IPS-NIHi7 (cell line): ENCODE results near the gene ANK3.

Source experiments
- DNase-seq: peaks from one replicate; pipeline ENCODE4 v3.0.0; 2012; ENCODE audit warnings: mixed read lengths; ENCODE audit errors: extremely low spot score

The ANK3 gene

DNA sequence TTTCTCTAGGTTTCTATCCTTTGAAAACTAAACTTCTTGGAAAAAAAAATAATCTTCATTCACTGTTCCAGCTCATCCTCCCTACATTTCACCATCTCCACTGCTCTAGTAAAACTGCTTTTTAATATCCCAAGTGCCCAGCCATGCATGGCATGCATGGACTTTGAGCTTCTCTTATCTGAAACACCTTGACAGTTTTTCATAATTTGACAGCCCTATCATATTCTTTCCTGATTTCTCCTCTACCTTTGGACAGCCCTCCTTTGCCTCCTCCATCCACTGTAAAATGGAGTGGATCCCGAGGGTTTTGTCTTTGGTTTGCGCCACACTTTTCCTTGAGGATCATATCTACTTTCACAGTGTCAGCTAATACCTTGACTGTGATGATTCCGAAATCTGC, 212.8 kb downstream of the ANK3 start:
- DNase-seq, result no peak

GRCh38 chr10:60175441-60175971, 214.2 kb downstream of the ANK3 start:
- peak; percentile 23 for DNase-seq

GRCh38 chr10:60172363-60172990, 217.2 kb downstream of the ANK3 start:
- no peak for DNase-seq

- DNase-seq, result no peak
These were observed 218.2 kb downstream of the ANK3 start for GRCh38 chr10:60171436-60172013.

DNA sequence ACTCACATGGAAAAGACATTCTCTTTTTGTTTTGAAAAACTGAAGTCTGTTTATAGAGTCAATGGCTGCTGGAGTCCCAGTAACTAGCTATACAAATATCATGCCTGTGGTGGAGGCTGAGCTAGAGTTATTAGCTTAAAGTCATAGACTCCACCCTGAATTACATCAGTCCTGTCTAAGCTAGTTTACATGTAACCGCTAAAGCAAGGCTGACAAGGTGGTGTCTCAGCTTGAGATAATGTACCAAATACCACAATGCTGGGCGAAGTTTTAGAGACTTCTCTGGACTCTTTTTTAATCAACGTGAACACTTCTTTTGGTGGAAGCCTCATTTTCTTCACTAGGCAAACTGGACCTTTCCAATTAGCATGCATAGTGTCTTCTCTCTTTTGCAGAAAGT, 219.4 kb downstream of the ANK3 start:
- no peak for DNase-seq

- DNase-seq, result no peak
These were observed 220.6 kb downstream of the ANK3 start for GRCh38 chr10:60169111-60169510.

DNA sequence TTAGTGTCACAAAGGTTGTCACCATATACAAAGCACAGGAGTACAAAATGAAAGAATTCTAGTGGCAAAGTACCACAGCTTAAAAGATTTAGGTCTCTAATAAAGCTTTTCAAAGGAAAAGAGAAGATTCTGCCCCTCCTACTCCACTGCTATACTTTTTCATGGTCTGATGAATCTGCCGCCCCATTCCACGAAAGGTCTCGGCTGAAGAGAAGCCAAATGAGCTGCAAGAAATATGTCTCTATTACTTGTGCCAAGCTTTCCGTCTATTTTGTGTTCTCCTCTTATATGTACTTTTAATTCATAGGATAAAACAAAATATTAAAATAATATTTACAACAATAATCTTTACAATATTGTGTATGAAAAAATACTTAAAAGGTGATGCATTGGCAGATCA, 222.6 kb downstream of the ANK3 start:
- no peak for DNase-seq

- DNase-seq, result no peak
These were observed 225.9 kb downstream of the ANK3 start for GRCh38 chr10:60163786-60164185.

- DNase-seq, result no peak
These were observed 227.0 kb downstream of the ANK3 start for GRCh38 chr10:60162631-60163030.

DNA sequence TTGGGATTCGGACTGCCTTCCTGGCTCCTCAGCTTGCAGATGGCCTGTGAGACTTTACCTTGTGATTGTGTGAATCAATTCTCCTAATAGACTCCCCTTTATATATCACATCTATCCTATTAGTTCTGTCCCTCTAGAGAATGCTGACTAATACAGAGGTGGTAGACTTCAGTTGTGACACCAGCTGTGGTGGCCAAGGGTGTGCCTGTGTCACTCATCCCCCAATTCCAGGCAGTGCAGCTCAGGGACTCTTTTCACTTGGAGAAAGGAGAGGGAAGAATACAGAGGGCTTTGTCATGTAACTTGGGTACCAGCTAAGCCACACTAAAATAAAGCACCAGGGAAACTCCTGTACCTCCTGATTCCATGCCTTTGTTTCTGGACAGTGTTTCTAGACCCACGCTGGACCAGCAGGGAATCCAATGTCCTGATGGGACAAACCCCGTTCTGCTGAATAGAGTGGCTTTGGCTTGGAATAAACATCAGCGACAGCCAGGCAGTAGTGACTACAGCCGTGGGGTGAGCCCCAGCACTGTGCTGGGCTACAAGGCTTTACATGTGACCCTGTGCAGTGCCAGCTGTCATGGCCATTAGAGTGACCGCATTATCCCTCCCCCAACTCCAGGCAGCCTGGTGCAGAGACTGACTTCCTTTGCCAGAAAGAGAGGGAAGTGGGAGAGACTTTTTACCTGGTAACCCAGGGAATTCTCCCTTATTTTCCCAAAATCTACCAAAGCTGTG, 233.6 kb downstream of the ANK3 start:
- no peak for DNase-seq

DNA sequence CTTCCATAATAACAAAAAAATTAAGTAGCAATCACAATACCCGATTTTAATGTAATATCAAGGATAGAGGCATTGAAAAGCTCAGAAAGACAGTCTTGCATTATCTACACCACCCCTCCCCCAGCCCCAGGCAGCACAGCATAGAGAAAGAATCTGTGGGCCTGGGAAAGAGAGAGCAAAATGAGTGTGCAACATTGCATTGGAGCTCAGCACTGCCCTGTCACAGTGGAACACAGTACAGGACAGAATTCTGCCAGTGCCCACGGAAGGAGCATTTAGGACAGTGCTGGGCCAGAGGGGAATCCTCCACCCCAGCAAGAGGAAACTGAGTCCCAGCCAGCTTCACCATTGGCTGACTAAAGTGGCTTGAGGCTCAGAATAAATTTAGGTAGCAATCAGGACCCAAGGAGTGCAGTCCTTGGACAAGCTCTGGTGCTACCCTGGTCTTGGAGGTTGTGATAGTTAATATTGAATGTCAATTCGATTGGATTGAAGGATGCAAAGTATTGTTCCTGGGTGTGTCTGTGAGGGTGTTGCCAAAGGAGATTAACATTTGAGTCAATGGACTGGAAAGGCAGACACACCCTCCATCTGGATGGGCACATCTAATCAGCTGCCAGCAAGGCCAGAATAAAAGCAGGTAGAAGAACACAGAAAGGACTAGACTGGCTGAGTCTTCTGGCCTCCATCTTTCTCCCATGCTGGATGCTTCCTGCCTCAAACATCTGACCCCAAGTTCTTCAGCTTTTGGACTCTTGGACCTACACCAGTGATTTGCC, 234.4 kb downstream of the ANK3 start:
- DNase-seq, result no peak

GRCh38 chr10:60149003-60149402, 240.7 kb downstream of the ANK3 start:
- DNase-seq, result no peak

- DNase-seq, result no peak
These were observed 241.3 kb downstream of the ANK3 start for GRCh38 chr10:60148266-60148840.

DNA sequence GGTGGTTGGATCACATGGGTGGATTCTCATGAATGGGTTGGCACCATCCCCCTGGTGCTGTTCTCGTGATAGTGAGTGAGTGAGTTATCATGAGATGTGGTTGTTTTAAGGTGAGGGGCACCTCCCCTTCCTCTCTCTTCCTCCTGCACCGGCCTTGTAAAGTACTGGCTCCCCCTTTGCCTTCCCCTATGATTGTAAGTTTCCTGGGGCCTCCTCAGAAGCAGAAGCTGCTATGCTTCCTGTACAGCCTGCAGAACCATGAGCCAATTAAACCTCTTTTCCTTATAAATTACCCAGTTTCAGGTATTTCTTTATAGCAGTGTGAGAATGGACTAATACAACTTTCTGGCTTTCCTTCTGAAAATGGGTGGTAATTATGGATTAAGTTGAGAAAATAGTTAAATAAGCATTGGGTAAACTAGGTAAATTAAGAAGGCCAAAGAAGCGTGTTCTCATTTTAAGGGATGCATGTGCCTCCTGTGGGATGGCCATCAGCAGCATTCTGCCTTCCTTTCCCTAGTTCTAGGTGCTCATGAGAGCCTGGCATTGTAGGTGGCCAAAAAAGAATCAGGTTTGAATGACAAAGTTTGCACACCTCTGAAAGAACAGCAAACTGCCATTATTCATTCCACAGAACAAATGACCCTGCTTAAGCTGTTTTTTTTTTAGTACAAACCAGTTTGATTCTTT, 242.0 kb downstream of the ANK3 start:
- DNase-seq, result no peak

- no peak for DNase-seq
These were observed 242.7 kb downstream of the ANK3 start for GRCh38 chr10:60147025-60147424.

GRCh38 chr10:60144099-60144498, 245.6 kb downstream of the ANK3 start:
- no peak for DNase-seq

- DNase-seq, result no peak
These were observed 246.9 kb downstream of the ANK3 start for GRCh38 chr10:60142736-60143135.

DNA sequence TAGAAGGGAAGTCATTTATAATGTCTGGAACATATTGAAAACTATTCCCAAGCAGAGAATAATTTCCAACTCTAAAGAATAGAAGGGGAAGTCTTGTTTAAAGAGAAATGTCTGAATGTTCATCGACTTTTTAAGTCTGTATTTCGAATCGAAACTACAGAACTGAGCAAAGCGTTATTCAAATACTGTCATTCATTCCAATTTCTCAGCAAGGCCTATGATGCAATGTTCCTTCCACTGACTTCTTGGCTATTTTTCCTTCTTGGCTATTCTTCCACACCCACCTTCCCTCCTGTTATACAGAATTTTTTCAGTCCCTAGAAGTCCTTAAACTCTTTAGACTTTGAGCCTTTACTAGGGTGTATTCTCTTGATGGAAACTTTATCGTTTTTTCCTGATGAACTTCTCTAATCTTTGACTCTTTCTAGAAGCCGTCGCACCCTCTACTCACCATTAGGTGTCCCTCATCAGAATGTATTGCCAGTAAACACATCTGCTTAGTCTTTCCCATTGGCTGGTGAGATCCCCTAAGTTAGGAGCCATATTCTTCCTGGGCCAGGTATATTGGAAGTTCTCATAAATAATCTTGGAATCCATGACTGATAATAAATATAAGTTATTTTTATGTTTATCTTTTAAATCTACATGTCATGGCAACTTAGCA, 247.6 kb downstream of the ANK3 start:
- peak; percentile 25 for DNase-seq

DNA sequence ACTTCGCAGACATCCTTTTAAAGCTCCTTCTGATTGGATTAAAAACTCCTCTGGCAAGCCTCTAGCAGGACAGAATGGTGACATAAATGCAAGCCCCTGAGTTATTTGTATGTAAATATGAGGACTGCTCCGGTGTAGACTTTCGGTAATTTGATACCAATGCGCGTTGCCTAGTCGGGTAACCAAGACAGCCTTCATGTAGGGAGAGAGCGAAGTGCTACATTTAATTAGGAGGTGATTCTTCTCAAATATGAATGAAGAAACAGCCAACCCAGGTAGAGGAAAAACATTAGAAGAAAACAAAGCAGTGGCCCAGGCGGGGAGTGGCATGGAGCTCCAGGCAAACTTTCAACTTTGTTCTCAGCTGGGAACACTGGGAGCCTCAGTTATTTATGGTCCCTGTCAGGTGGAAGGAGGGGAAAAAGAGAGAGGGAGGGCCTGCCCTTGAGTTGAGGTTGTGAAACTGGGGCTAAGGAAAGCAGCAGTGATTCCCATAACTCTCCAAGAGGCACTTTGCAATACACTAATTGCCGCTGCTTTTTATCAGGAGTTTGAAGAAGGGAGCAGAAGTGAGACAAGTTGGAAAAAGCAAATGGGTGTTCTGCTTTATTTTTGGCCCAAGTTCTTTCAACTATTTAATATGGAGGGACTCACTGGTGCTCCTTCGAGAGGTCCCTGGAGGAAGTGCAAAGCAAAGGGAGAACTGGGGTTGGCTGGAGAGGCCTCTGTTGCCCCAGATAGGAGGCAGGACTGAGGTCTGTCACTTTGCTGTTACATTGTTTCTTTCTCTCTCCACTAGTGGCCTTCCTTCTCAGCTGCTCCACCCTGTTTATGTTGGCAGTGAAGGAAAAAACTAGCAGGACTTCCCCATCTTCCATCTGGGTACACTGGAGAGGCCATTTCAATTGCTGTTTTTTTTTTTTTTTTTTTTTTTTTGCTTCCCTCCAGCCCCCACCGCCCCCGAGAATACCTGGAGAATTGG, 248.7 kb downstream of the ANK3 start:
- DNase-seq, result peak; percentile 75
